GM12864 (cell line): Measurements from ENCODE around the gene RELT.
A peak's percentile ranks its signal among the peaks of the same experiment; 100 is the strongest.

Experiments
- DNase-seq: peaks from one replicate; pipeline ENCODE4 v3.0.0-alpha.2; 2011; ENCODE audit warnings: low read depth
- H3K4me3 ChIP-seq: 2 replicates; pipeline ENCODE4 v1.5.1; 2011; ENCODE audit warnings: mild to moderate bottlenecking, low read depth, low read length, control low read depth
- CTCF ChIP-seq: IDR thresholded peaks from 2 replicates; pipeline ENCODE4 v1.5.1; 2011; ENCODE audit warnings: low read depth, mild to moderate bottlenecking, moderate library complexity, low read length, control low read depth, inconsistent platforms; ENCODE audit errors: missing control alignments

The RELT gene

GRCh38 chr11:73359341-73359740 is 16.9 kb upstream of the RELT start:
- TF ChIP-seq CTCF = no peak
- no peak for DNase-seq
- H3K4me3 ChIP-seq = no peak overlapping the region

GRCh38 chr11:73359930-73360742 is 16.1 kb upstream of the RELT start:
- peak; percentile 45 for TF ChIP-seq CTCF
- no peak for DNase-seq
- H3K4me3 ChIP-seq = no peak overlapping the region

GRCh38 chr11:73360743-73361369 is 15.3 kb upstream of the RELT start:
- DNase-seq = no peak
- H3K4me3 ChIP-seq = no peak overlapping the region
- TF ChIP-seq CTCF = no peak

- TF ChIP-seq CTCF = no peak
- no peak overlapping the region for H3K4me3 ChIP-seq
- no peak for DNase-seq
These were observed 14.0 kb upstream of the RELT start for GRCh38 chr11:73361953-73362776.

GRCh38 chr11:73363147-73363546 is 13.1 kb upstream of the RELT start:
- no peak for TF ChIP-seq CTCF
- DNase-seq = no peak

GRCh38 chr11:73365352-73366264 is 10.6 kb upstream of the RELT start:
- DNase-seq = no peak
- no peak for TF ChIP-seq CTCF
- no peak overlapping the region for H3K4me3 ChIP-seq

More at GRCh38 chr11:73363147-73363546, 13.1 kb upstream of the RELT start:
- H3K4me3 ChIP-seq = no peak overlapping the region
